ENCODE data around the gene NFKBIZ. TPM values are rescaled to one million over a fixed set of nuclear protein-coding genes. Genes with fewer than 3 reads are reported as not detected.

Gene NFKBIZ
- total and polyA plus RNA-seq, 9 of the 15 experiments (the other 6 are each of a cell fraction or from before 2014, with no cell fraction given): 1.2 to 13.7 (median 5.7) TPM

- TF ChIP-seq HMG20B (CRISPR knock-in tag; IDR thresholded peaks at IDR 0.05) (no peak), ZNF639 (CRISPR knock-in tag; conservative IDR thresholded peaks at IDR 0.05 in 1 of 2, IDR thresholded peaks at IDR 0.05 in 1 of 2) (0 out of 4 replicates have a peak, but pooled peaks of 1 of the 2 experiments have one; percentile 28), IFI16 (CRISPR knock-in tag; IDR thresholded peaks at IDR 0.05) (no peak), FIP1L1 (IDR thresholded peaks at IDR 0.05; ENCODE audit: low read depth, low read length, poor library complexity, severe bottlenecking) (no peak), NFXL1 (CRISPR knock-in tag; IDR thresholded peaks at IDR 0.05) (no peak), SMC3 (conservative IDR thresholded peaks at IDR 0.05; ENCODE audit: insufficient read depth, low read depth, low read length) (no peak), JUND (IDR thresholded peaks at IDR 0.05; ENCODE audit: borderline replicate concordance, low read depth, low read length) (peak; percentile 48; the same call in 1 of the 2 replicates), JUND (tag; IDR thresholded peaks at IDR 0.05; ENCODE audit: borderline replicate concordance, low read depth, low read length) (peak; percentile 28; the same call in 1 of the 3 replicates), CSDE1 (IDR thresholded peaks at IDR 0.05) (no peak), REST (IDR thresholded peaks at IDR 0.05; ENCODE audit: borderline replicate concordance) (no peak), REST (CRISPR knock-in tag; IDR thresholded peaks at IDR 0.05; ENCODE audit: low read depth) (no peak), MAFF (IDR thresholded peaks at IDR 0.05; ENCODE audit: low read length) (no peak), ARID1B (IDR thresholded peaks at IDR 0.05) (peak; percentile 89), ETV1 (tag; conservative IDR thresholded peaks at IDR 0.05; ENCODE audit: low read depth) (no peak)
These were observed 19.5 kb downstream of the NFKBIZ start (continued) for GRCh38 chr3:101868534-101869464.
